ENCODE results near the gene SLC35F3. TPM values are rescaled to one million over a fixed set of nuclear protein-coding genes. Genes with fewer than 3 reads are reported as not detected.

The SLC35F3 gene
- total and polyA plus RNA-seq, 2 donors, result 0.04 to 0.32 TPM

DNA sequence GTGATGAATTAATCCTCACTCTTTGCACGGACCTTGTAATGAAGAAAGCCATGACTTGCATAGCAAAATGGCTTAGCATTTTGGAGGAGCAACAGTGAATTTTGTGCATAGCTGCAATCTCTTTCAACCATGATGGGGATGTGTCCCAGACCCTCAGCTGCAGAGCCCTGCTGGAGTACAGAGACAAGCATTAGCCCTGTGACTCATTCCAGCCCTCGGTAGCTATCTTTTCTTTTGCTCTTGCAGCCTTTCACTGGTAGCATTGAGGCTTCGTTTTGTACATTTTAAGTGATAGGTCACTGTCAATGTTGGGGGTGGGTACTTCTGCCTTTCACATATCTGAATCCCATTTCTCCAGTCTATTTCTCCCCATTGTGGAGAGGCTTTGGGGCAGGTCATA lies 58.4 kb downstream of the SLC35F3 start:
- 74% methylated on average over 3 of the region's 3 CpGs for WGBS

DNA sequence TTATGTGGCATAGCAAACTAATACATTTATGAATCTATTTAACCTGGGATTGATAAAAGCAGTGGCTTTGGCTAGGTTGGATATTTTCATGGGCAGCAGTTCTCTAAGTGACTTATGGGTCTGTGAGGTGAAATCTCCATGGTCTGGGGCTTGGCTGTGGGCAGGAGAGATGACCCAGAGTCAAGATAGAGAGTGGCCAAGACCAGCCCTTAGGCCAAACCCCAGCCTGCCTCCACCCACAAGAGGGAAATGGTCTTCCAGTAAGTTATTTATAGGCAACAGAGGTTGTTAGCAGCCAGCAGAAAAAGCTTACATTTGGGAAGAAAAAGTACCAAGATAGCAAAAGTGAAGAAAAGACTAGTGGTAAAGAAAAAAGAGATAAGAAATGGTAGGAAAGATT lies 61.4 kb downstream of the SLC35F3 start:
- Histone ChIP-seq H3K27ac (ENCODE audit: low read depth) (no peak overlapping the region), H3K4me3 (ENCODE audit: low read depth, low read length) (no peak overlapping the region)
- DNase-seq (ENCODE audit: extremely low spot score), result no peak

More for the DNA sequence above, 58.4 kb downstream of the SLC35F3 start:
- Histone ChIP-seq H3K27ac (ENCODE audit: low read depth) (no peak overlapping the region), H3K4me3 (ENCODE audit: low read depth, low read length) (no peak overlapping the region), H3K36me3 (ENCODE audit: insufficient read depth) (no peaks in the 10 kb centered on the region), H3K4me1 (ENCODE audit: insufficient read depth) (no peaks in the 10 kb centered on the region)
- no peak for DNase-seq (ENCODE audit: extremely low spot score)

DNA sequence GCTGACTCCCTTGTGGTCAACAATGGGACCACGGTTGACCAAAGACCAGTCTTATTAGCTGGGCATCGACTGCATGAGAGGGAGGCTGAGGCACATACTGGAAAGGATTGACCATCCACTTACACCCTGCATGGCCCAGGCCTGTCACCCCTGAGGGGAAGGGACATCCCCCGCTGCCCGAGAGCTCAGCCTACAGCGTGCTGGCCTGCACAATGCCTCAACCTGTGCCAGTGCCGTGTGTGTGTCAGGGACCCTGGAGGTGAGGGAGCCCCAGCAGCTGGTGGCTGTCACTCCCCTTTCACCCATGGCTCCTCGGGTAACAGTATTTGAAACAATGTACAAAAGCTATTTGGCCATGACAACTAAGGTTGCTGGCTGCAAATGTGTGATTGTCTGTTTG lies 67.3 kb downstream of the SLC35F3 start:
- 87% methylated on average over 7 of the region's 7 CpGs for WGBS
- H3K4me3 ChIP-seq (ENCODE audit: low read depth, low read length), result no peak overlapping the region
- no peaks in the 10 kb centered on the region for H3K4me1 ChIP-seq (ENCODE audit: insufficient read depth)
- H3K27ac ChIP-seq (ENCODE audit: low read depth), result no peak overlapping the region
- no peaks in the 10 kb centered on the region for H3K36me3 ChIP-seq (ENCODE audit: insufficient read depth)
- no peak for DNase-seq (ENCODE audit: extremely low spot score)

More for the DNA sequence above, 61.4 kb downstream of the SLC35F3 start:
- Histone ChIP-seq H3K36me3 (ENCODE audit: insufficient read depth) (no peaks in the 10 kb centered on the region), H3K4me1 (ENCODE audit: insufficient read depth) (no peaks in the 10 kb centered on the region)

DNA sequence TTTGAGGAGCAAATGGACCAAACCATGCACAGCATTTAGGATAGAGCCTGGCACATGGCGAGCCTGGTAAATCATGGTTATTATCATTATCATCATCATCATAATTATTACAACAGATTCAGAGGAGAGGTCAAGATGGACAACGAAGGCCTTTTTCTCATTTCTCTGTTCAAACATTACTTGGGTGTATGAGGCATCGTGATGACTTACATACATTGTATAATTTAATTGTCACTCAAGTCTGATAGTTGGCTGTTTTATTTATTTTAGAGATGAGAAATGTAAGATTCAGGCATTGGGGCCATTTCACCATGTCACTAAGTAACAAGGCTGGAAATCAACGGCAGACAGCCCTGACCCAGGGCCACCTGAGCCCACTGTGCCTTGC lies 68.1 kb downstream of the SLC35F3 start:
- H3K36me3 ChIP-seq (ENCODE audit: insufficient read depth), result no peaks in the 10 kb centered on the region
- H3K4me1 ChIP-seq (ENCODE audit: insufficient read depth), result no peaks in the 10 kb centered on the region
- H3K27ac ChIP-seq (ENCODE audit: low read depth), result no peak overlapping the region
- 84% methylated on average over 4 of the region's 4 CpGs for WGBS
- H3K4me3 ChIP-seq (ENCODE audit: low read depth, low read length), result no peak overlapping the region
- no peak for DNase-seq (ENCODE audit: extremely low spot score)

DNA sequence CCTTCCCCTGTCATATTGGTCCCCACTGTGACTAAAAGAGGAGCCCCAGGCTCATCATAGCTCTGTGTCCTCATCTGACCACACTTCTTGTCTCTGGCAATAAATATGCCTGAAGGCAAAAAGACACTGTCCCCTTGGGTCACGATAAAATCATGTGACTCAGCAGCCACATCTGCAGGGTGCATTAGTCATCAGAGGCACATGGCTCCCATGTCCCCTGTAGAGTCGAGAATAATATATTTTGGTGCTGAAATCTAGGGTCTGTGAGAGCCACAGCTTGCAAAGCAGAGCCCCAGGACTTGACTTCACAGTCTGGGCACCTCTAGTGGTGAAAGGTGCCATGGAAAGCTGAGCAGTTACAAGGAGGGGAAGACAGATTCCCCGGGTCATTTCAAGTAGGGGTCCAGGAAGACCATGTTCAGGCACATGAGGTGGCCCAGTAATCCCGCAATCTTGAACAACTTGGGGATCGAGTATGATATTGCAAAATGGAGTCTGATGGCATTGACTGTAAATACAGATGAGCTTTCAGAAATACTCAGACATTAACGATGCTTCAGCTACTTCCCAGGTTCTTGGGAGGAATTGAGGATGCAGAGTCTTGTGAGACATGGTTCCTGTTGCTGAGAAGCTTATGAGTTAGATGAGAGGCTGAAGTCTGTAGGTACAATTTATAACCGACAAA lies 68.6 kb downstream of the SLC35F3 start:
- Histone ChIP-seq H3K27ac (ENCODE audit: low read depth) (no peak overlapping the region), H3K4me1 (ENCODE audit: insufficient read depth) (no peaks in the 10 kb centered on the region), H3K4me3 (ENCODE audit: low read depth, low read length) (no peak overlapping the region), H3K36me3 (ENCODE audit: insufficient read depth) (no peaks in the 10 kb centered on the region)
- no peak for DNase-seq (ENCODE audit: extremely low spot score)
- 82% methylated on average over 7 of the region's 7 CpGs for WGBS

DNA sequence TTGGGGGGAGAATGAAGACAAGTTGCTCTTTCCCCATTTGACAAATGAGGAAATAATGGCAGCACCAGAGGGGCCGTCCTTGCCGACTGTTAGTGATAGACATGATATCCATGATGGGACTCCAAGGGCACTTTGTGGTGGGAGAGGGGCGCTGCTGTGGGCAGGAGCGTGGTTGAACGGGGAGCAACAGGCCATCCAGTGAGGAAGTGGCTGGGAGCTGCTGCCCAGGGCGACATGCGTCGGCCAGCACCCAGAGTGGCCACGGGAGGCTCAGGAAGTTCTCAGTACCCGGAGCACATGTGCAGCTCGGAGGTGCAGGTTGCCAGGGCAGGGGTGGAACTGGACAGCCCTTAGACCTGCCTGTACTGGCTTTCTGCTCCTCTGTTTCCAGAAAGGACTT lies 71.0 kb downstream of the SLC35F3 start:
- Histone ChIP-seq H3K27ac (ENCODE audit: low read depth) (no peak overlapping the region), H3K4me3 (ENCODE audit: low read depth, low read length) (no peak overlapping the region), H3K36me3 (ENCODE audit: insufficient read depth) (no peaks in the 10 kb centered on the region), H3K4me1 (ENCODE audit: insufficient read depth) (no peaks in the 10 kb centered on the region)
- DNase-seq (ENCODE audit: extremely low spot score), result no peak
- 89% methylated on average over 11 of the region's 11 CpGs for WGBS

DNA sequence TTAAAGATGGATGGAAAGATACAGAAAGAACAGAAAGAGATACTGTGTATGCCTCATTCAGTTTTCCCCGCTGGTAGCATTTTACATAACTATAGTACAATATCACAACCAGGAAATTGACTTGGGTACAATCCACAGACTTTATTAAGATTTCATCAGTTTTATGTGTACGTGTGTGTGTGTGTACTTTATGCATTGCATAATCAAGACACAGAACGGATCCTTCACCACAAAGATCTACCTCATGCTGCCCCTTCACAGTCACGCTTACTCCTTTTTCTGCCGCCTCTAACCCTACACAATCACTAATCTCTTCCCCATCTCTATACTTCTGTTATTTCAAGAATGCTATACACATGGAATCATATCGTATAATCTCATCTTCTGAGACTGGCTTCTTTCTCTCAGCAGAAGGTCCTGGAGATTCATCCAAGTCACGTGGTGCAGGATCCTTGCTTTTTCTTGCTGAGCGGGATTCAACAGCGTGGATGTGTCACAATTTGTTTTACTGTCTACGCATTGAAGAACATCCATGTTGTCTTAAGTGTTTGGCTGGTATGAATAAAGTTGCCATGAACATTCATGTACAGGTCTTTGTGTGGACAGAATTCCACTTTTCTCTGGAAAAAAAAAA lies 76.7 kb downstream of the SLC35F3 start:
- H3K36me3 ChIP-seq (ENCODE audit: insufficient read depth), result no peaks in the 10 kb centered on the region
- H3K4me3 ChIP-seq (ENCODE audit: low read depth, low read length), result no peak overlapping the region
- H3K4me1 ChIP-seq (ENCODE audit: insufficient read depth), result no peaks in the 10 kb centered on the region
- H3K27ac ChIP-seq (ENCODE audit: low read depth), result no peak overlapping the region
- no peak for DNase-seq (ENCODE audit: extremely low spot score)
- WGBS, result 71% methylated on average over 10 of the region's 10 CpGs

DNA sequence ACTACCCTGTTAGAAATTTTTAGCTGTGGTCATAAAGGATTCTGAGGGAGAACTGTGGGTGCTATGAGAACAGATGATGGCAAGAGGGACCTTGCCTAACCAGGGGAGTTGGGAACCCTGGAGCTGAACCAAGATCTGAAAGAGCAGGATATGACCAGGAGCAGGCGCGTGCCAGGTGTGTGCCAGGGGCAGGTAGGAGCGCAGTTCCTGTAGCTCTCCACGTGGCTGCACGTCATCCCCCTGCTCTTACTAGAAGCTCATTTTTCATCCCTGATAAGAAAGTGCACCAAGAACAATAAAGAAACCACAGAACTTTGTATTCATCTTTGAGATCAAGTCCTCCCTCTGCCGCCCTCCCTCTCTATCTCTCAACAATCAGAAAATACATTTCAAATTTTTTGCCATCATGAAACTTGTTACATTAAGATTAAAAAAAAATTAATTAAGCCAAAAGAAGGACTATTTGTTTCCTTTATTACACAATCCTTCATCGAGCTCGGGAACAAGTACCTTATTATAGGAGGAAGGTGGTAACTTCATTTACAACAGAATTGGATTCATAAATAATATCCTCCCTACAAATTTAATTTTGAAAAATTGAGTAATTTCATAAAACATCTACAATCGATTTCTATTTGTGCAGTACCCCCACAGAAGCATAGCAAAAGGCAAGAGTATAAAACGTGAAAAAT lies 78.5 kb downstream of the SLC35F3 start:
- Histone ChIP-seq H3K4me3 (ENCODE audit: low read depth, low read length) (no peak overlapping the region), H3K27ac (ENCODE audit: low read depth) (no peak overlapping the region), H3K4me1 (ENCODE audit: insufficient read depth) (no peaks in the 10 kb centered on the region), H3K36me3 (ENCODE audit: insufficient read depth) (no peaks in the 10 kb centered on the region)
- WGBS, result 71% methylated on average over 10 of the region's 10 CpGs
- no peak for DNase-seq (ENCODE audit: extremely low spot score)

DNA sequence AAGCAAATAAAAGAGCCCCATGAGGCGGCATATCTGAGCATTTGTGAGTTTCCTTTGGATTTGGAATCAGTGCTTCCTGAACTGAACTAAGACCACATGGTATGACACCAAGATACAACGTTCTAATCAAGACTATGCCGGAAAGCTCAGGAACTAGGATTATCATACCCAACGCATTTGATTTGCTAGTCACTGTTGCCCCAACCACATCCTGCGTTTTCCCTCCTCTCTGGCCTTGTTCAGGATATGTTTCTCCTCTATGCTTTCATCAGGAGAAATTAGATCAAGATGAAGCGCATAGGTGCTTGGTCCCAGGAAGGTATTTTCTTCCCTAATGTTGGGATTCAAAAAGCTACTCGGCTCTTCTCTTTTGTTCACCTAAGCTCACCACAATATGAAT lies 79.3 kb downstream of the SLC35F3 start:
- 75% methylated on average over 7 of the region's 7 CpGs for WGBS
- Histone ChIP-seq H3K4me1 (ENCODE audit: insufficient read depth) (no peaks in the 10 kb centered on the region), H3K27ac (ENCODE audit: low read depth) (no peak overlapping the region), H3K4me3 (ENCODE audit: low read depth, low read length) (no peak overlapping the region), H3K36me3 (ENCODE audit: insufficient read depth) (no peaks in the 10 kb centered on the region)
- no peak for DNase-seq (ENCODE audit: extremely low spot score)

DNA sequence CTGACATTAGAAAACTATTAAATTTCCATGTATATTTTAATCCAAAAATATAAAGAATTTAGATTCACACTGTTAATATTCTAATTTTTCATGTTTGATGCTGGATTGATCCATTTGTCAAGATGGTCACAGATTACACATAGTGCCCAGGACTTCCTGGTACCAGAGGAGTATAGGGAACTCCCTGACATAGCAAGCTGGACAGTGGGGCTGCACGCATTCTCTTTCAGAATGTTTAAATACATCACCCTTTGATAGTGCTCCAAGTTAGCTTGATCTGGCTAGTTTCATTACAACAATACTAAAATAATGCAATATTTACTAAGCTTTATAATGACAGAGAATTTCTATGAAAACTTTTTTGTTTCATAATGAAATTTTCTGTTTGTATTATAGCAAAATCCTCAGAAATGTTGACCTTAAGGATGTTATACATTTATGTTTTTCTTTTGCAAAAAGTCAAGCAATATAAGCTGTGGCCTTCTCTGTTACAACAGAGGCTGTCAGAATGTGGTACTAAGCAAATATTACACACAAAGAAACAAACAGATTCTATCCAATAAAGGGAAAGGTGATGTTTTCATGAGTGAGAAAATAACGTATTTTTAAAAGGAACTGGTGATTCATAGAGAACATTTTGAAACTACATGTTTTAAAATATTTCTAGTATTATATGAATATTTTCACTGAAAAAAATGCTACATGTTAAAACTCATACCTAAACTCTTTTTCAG lies 84.7 kb downstream of the SLC35F3 start:
- no peak overlapping the region for H3K27ac ChIP-seq (ENCODE audit: low read depth)
- no peaks in the 10 kb centered on the region for H3K36me3 ChIP-seq (ENCODE audit: insufficient read depth)
- 50% methylated on average over 2 of the region's 2 CpGs for WGBS
- no peak for DNase-seq (ENCODE audit: extremely low spot score)
- H3K4me3 ChIP-seq (ENCODE audit: low read depth, low read length), result no peak overlapping the region
- no peaks in the 10 kb centered on the region for H3K4me1 ChIP-seq (ENCODE audit: insufficient read depth)

DNA sequence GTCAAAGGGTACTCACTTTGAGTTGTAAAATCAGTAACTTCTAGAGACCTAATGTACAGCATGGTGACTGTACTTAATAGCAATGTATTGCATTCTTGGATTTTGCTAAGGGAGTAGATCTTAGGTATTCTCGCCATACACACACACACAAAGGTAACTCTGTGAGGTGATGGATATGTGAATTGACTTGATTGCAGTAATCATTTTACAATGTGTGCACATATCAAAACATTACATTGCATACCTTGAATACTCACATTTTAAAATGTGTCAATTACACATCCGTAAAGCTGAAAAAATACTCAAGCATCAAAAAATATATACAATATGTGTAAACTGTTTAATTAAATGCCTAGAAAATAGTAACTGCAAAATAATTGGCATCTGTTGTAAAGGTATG lies 86.0 kb downstream of the SLC35F3 start:
- no peak overlapping the region for H3K27ac ChIP-seq (ENCODE audit: low read depth)
- no peak overlapping the region for H3K4me3 ChIP-seq (ENCODE audit: low read depth, low read length)
- whole genome bisulfite sequencing, result 70% methylated on average over 2 of the region's 2 CpGs
- H3K36me3 ChIP-seq (ENCODE audit: insufficient read depth), result no peaks in the 10 kb centered on the region
- H3K4me1 ChIP-seq (ENCODE audit: insufficient read depth), result no peaks in the 10 kb centered on the region
- DNase-seq (ENCODE audit: extremely low spot score), result no peak

DNA sequence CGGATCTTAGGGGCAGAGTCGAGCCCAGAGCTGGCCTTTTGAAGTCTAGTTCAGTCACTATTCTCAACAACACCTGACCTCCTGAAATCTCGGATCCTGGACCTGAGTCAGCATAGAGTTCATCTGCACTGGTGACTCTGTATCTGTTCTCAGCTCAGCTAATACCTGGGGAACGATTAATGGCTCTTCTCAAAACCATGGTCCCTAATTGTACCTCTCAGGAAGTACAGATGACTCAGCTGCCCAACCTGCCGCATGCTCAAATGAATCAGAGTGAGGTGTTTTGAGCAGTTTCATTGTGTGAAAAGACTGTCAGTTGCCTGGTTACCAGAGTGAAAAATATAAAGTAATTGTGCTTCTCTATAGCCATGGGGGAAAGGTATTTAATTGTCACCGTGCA lies 89.2 kb downstream of the SLC35F3 start:
- Histone ChIP-seq H3K36me3 (ENCODE audit: insufficient read depth) (no peaks in the 10 kb centered on the region), H3K4me3 (ENCODE audit: low read depth, low read length) (no peak overlapping the region), H3K4me1 (ENCODE audit: insufficient read depth) (no peaks in the 10 kb centered on the region), H3K27ac (ENCODE audit: low read depth) (no peak overlapping the region)
- 58% methylated on average over 6 of the region's 6 CpGs for WGBS
- no peak for DNase-seq (ENCODE audit: extremely low spot score)

DNA sequence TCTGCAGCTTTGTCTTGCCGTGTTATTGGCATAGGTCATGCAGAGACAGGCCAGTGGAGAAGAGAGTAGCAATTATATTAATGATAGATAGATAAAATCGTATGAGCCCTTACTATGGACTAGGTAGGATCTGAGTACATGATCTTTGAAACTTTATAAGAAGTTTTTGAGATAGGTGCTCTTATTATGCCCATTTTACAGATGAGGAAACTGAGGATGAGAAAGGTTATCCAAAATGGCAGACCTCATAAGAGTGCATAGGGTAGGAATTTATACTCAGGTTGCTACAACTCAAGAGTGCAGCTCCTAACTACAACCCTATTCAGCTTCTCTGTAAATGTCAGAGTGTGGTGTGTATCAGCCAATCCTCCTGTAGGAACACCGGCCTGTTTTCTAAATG lies 89.6 kb downstream of the SLC35F3 start:
- H3K36me3 ChIP-seq (ENCODE audit: insufficient read depth), result no peaks in the 10 kb centered on the region
- H3K27ac ChIP-seq (ENCODE audit: low read depth), result no peak overlapping the region
- no peak for DNase-seq (ENCODE audit: extremely low spot score)
- no peak overlapping the region for H3K4me3 ChIP-seq (ENCODE audit: low read depth, low read length)
- no peaks in the 10 kb centered on the region for H3K4me1 ChIP-seq (ENCODE audit: insufficient read depth)
- WGBS, result 77% methylated on average over 3 of the region's 3 CpGs

DNA sequence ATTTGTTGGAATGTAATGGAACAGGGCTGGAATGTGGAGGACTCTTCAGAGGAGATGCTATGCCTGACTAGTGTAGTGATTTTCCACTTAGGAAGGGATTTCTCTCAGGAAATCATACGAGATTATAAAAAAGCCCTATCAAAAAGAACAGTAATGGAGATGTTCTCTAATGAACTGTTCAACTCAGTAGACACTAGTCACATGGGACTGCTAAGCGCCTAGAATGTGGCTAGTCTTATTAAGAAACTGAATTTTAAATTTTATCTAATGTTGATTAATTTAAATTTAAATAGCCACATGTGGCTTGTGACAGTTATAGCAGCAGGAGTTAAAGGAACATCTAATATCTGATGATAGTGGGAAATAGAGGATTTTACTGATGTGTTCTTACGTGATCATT lies 94.0 kb downstream of the SLC35F3 start:
- Histone ChIP-seq H3K36me3 (ENCODE audit: insufficient read depth) (no peaks in the 10 kb centered on the region), H3K27ac (ENCODE audit: low read depth) (no peak overlapping the region), H3K4me3 (ENCODE audit: low read depth, low read length) (no peak overlapping the region), H3K4me1 (ENCODE audit: insufficient read depth) (no peaks in the 10 kb centered on the region)
- 76% methylated on average over 3 of the region's 3 CpGs for WGBS
- no peak for DNase-seq (ENCODE audit: extremely low spot score)
